SK-N-SH (cell line): ENCODE measurements around the gene C18orf63. TPM values are rescaled to one million over a fixed set of nuclear protein-coding genes. Genes with fewer than 3 reads are reported as not detected.

Experiments used
- CTCF ChIA-PET: fragments of 300-600, 350-600 bp; formaldehyde crosslinking; extraction: SDS; loops from one replicate; lab custom pipeline; 2021; lab: Yijun Ruan, JAX
- POLR2A ChIA-PET: fragments of 350-600 bp; sonication (Branson Sonifier 250); formaldehyde crosslinking; extraction: SDS; loops from one replicate; lab custom pipeline; 2020; ENCODE audit warnings: antibody characterized with exemption, inconsistent platforms; lab: Yijun Ruan, JAX
- DNase-seq: peaks from one replicate; pipeline ENCODE4 v3.0.0; 2012
- H2AFZ ChIP-seq: fragments of 200-600 bp; sonication (generic); 2 replicates; pipeline ENCODE4 v1.8.1; 2016; ENCODE audit warnings: antibody characterized with exemption, mild to moderate bottlenecking, low read depth
- H3F3A ChIP-seq: fragments of 200-600 bp; sonication (generic); replicated peaks from 2 replicates; pipeline ENCODE3; 2016; ENCODE audit warnings: antibody characterized with exemption, mild to moderate bottlenecking; ENCODE audit not compliant: insufficient read depth
- H3K27ac ChIP-seq, 2 experiments: fragments of 200-500 bp in 1 of 2; fragments of 200-600 bp in 1 of 2; sonication (Bioruptor generic) in 1 of 2; sonication (generic), shearing (Covaris generic) in 1 of 2; 2 replicates each; pipeline versions ENCODE4 v1.5.1 to v1.6.1; 2014 to 2016; ENCODE audit warnings: low read depth in 2 of 2, inconsistent platforms in 1 of 2, low read length in 1 of 2, mild to moderate bottlenecking in 1 of 2, mixed read lengths in 1 of 2
- H3K27me3 ChIP-seq: fragments of 200-600 bp; sonication (generic), shearing (Covaris generic); 2 replicates; pipeline ENCODE4 v1.6.1; 2016; ENCODE audit warnings: mixed run types; ENCODE audit not compliant: insufficient read depth
- H3K36me3 ChIP-seq, 2 experiments: fragments of 200-500 bp in 1 of 2; fragments of 200-600 bp in 1 of 2; sonication (Bioruptor generic) in 1 of 2; sonication (generic) in 1 of 2; replicated peaks in 1 of 2; 2 replicates each; pipeline versions ENCODE3 to v1.5.1; 2014 to 2016; ENCODE audit warnings: low read length in 1 of 2, mild to moderate bottlenecking in 1 of 2; ENCODE audit not compliant: insufficient read depth in 2 of 2, control insufficient read depth in 1 of 2
- H3K4me1 ChIP-seq, 2 experiments: fragments of 200-500 bp in 1 of 2; fragments of 200-600 bp in 1 of 2; sonication (Bioruptor generic) in 1 of 2; sonication (generic), shearing (Covaris generic) in 1 of 2; 2 replicates each; pipeline versions ENCODE4 v1.5.1 to v1.6.1; 2014 to 2016; ENCODE audit warnings: low read depth in 1 of 2, low read length in 1 of 2, mixed run types in 1 of 2; ENCODE audit not compliant: insufficient read depth in 2 of 2, control insufficient read depth in 1 of 2
- H3K4me2 ChIP-seq: fragments of 200-600 bp; sonication (generic), shearing (Covaris generic); 2 replicates; pipeline ENCODE4 v1.6.1; 2017; ENCODE audit warnings: mixed run types
- H3K4me3 ChIP-seq, 2 experiments: fragments of 200-500 bp in 1 of 2; fragments of 200-600 bp in 1 of 2; sonication (Bioruptor generic) in 1 of 2; sonication (generic), shearing (Covaris generic) in 1 of 2; 2 replicates each; pipeline versions ENCODE4 v1.5.1 to v1.8.1; 2014 to 2016; ENCODE audit warnings: low read depth in 2 of 2, inconsistent platforms in 1 of 2, low read length in 1 of 2, mild to moderate bottlenecking in 1 of 2, mixed read lengths in 1 of 2, moderate library complexity in 1 of 2
- H3K79me2 ChIP-seq: fragments of 200-600 bp; sonication (generic); 2 replicates; pipeline ENCODE4 v1.8.1; 2017; ENCODE audit warnings: mild to moderate bottlenecking; ENCODE audit not compliant: insufficient read depth
- H3K9ac ChIP-seq: fragments of 200-600 bp; sonication (generic); 2 replicates; pipeline ENCODE4 v1.6.1; 2017; ENCODE audit warnings: mixed run types
- H3K9me2 ChIP-seq: fragments of 200-600 bp; sonication (generic); 2 replicates; pipeline ENCODE4 v1.6.1; 2017; ENCODE audit warnings: mixed run types
- H3K9me3 ChIP-seq: fragments of 200-600 bp; sonication (generic); 2 replicates; pipeline ENCODE4 v1.6.1; 2017; ENCODE audit warnings: mixed run types, mild to moderate bottlenecking, moderate library complexity
- H4K20me1 ChIP-seq: fragments of 200-600 bp; sonication (generic); 2 replicates; pipeline ENCODE4 v1.6.1; 2017; ENCODE audit warnings: mild to moderate bottlenecking, mixed run types; ENCODE audit not compliant: insufficient read depth
- ELF1 ChIP-seq: IDR thresholded peaks from 2 replicates; pipeline ENCODE4 v1.4.0; 2012
- EZH2phosphoT487 ChIP-seq: fragments of 200-600 bp; sonication (generic); IDR thresholded peaks from 2 replicates; pipeline ENCODE4 v1.6.1; 2017; ENCODE audit warnings: low read depth, mixed run types, mild to moderate bottlenecking, antibody characterized with exemption, moderate library complexity, borderline replicate concordance
- FOSL2 ChIP-seq: IDR thresholded peaks from 2 replicates; pipeline ENCODE4 v1.4.0; 2012; ENCODE audit warnings: low read depth, mild to moderate bottlenecking, moderate library complexity, borderline replicate concordance
- GABPA ChIP-seq: IDR thresholded peaks from 2 replicates; pipeline ENCODE4 v1.4.0; 2012; ENCODE audit warnings: low read depth, mild to moderate bottlenecking
- NFIC ChIP-seq: IDR thresholded peaks from 2 replicates; pipeline ENCODE4 v1.4.0; 2012; ENCODE audit warnings: borderline replicate concordance
- RFX5 ChIP-seq: IDR thresholded peaks from 2 replicates; pipeline ENCODE4 v1.6.1; 2012; ENCODE audit warnings: mild to moderate bottlenecking, improper control_type of control experiment, low read length
- RXRA ChIP-seq: IDR thresholded peaks from 2 replicates; pipeline ENCODE4 v1.4.0; 2012; ENCODE audit warnings: low read depth, mild to moderate bottlenecking, borderline replicate concordance
- SIN3A ChIP-seq: IDR thresholded peaks from 2 replicates; pipeline ENCODE4 v1.6.1; 2012; ENCODE audit warnings: low read depth, mild to moderate bottlenecking, low read length, moderate library complexity, borderline replicate concordance
- WGBS: methylation state at CpG from one replicate; pipeline ENCODE4 v1.1.6; 2017; ENCODE audit warnings: low lambda C conversion rate; 5-methylcytosine and 5-hydroxymethylcytosine counted together
- polyA plus RNA-seq, 3 experiments: library from polyadenylated mRNA; depleted of rRNA; stranded (reverse); fragments of >200 nt; gene quantifications; 2 replicates each; pipeline ENCODE4 v1.2.3, GENCODE V29; 2012
- TF ChIP-seq, protein P1 (sequence below): IDR thresholded peaks from 2 replicates; pipeline ENCODE4 v1.4.0; 2012; ENCODE audit warnings: low read depth, borderline replicate concordance
- TF ChIP-seq, protein P2 (sequence below): IDR thresholded peaks from 2 replicates; pipeline ENCODE4 v1.4.0; 2012; ENCODE audit warnings: low read depth, borderline replicate concordance

The C18orf63 gene
- polyA plus RNA-seq, 1 of the 3 experiments (the other 2 are of a cell fraction) = not detected

GRCh38 chr18:74402806-74403433 lies 87.3 kb downstream of the C18orf63 start:
- Histone ChIP-seq H2AFZ (no peak overlapping the region), H3K79me2 (no peaks in the 10 kb centered on the region), H3K9me3 (no peaks in the 10 kb centered on the region), H4K20me1 (no peaks in the 10 kb centered on the region), H3K9me2 (no peaks in the 10 kb centered on the region), H3K36me3 (no peaks in the 10 kb centered on the region), H3K4me1 (no peaks in the 10 kb centered on the region), H3F3A (no peaks in the 10 kb centered on the region), H3K27me3 (peaks cover 16% of the 10 kb centered on the region; the same call in 1 of the 2 replicates), H3K9ac (no peak overlapping the region), H3K27ac (no peak overlapping the region), H3K4me2 (no peak overlapping the region), H3K4me3 (no peak overlapping the region)
- TF ChIP-seq FOSL2 (no peak), SIN3A (no peak), ELF1 (no peak), EZH2phosphoT487 (no peak), RXRA (no peak), GABPA (no peak), NFIC (no peak)
- WGBS = 20% methylated on average over 9 of the region's 9 CpGs
- DNase-seq = no peak
- CTCF ChIA-PET = no interaction called here
- POLR2A ChIA-PET = no interaction called here

DNA sequence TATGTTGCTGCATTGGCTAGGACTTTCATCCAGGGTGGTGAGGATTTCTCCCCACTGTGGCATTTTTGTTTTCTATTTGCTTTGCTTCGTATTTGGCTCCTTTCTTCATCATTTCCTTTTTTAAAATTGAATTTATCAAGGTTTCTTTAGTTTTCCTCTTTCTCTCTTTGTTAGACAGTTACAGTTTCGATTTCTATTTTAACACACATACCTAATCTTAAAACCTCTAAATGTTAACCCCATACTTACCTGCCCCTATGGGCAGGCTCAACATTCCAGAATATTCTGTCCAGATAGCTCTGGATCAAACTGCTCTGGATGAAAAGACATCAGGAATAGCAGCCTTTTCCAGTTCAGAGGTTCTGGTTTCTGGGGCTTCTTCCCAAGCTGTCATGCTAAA lies 92.2 kb downstream of the C18orf63 start:
- no peaks in the 10 kb centered on the region for H3K79me2 ChIP-seq

More for the DNA sequence above, 92.2 kb downstream of the C18orf63 start:
- TF ChIP-seq, protein P1, sequence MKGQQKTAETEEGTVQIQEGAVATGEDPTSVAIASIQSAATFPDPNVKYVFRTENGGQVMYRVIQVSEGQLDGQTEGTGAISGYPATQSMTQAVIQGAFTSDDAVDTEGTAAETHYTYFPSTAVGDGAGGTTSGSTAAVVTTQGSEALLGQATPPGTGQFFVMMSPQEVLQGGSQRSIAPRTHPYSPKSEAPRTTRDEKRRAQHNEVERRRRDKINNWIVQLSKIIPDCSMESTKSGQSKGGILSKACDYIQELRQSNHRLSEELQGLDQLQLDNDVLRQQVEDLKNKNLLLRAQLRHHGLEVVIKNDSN = no peak
- TF ChIP-seq FOSL2 (no peak), EZH2phosphoT487 (no peak), RFX5 (no peak)
- TF ChIP-seq, protein P2, sequence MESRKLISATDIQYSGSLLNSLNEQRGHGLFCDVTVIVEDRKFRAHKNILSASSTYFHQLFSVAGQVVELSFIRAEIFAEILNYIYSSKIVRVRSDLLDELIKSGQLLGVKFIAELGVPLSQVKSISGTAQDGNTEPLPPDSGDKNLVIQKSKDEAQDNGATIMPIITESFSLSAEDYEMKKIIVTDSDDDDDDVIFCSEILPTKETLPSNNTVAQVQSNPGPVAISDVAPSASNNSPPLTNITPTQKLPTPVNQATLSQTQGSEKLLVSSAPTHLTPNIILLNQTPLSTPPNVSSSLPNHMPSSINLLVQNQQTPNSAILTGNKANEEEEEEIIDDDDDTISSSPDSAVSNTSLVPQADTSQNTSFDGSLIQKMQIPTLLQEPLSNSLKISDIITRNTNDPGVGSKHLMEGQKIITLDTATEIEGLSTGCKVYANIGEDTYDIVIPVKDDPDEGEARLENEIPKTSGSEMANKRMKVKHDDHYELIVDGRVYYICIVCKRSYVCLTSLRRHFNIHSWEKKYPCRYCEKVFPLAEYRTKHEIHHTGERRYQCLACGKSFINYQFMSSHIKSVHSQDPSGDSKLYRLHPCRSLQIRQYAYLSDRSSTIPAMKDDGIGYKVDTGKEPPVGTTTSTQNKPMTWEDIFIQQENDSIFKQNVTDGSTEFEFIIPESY = no peak
- H3K27ac ChIP-seq = no peak overlapping the region
- 0% methylated on average over 2 of the region's 2 CpGs for WGBS
- no peak overlapping the region for H3K4me2 ChIP-seq
- H3K4me1 ChIP-seq = no peaks in the 10 kb centered on the region
- H3K4me3 ChIP-seq = no peak overlapping the region
- CTCF ChIA-PET = no interaction called here
- POLR2A ChIA-PET = no interaction called here
- H3F3A ChIP-seq = no peaks in the 10 kb centered on the region
- no peaks in the 10 kb centered on the region for H4K20me1 ChIP-seq
- H3K9me3 ChIP-seq = no peaks in the 10 kb centered on the region
- no peak overlapping the region for H2AFZ ChIP-seq
- peaks cover 37% of the 10 kb centered on the region for H3K27me3 ChIP-seq
- H3K9ac ChIP-seq = no peak overlapping the region
- no peaks in the 10 kb centered on the region for H3K9me2 ChIP-seq
- no peak for DNase-seq
- H3K36me3 ChIP-seq = no peaks in the 10 kb centered on the region

Other genes with a start within 250 kb of the C18orf63 start
- gene FBXO15, start 168.0 kb upstream of the C18orf63 start, polyA plus RNA-seq (2012; rRNA removed) = 0.62 and 0.70 TPM in 2 replicates
- 27.6 and 41.1 TPM in 2 replicates for gene TIMM21, start 167.3 kb upstream of the C18orf63 start, polyA plus RNA-seq (2012; rRNA removed)
- gene CYB5A, start 23.9 kb upstream of the C18orf63 start, polyA plus RNA-seq (2012; rRNA removed) = 39.0 and 42.1 TPM in 2 replicates
- gene DIPK1C, start 141.5 kb downstream of the C18orf63 start, polyA plus RNA-seq (2012; rRNA removed) = not detected in 2 replicates
- 78.5 and 84.9 TPM in 2 replicates for gene CNDP2, start 180.5 kb downstream of the C18orf63 start, polyA plus RNA-seq (2012; rRNA removed)
- not detected in 2 replicates for gene CNDP1, start 218.7 kb downstream of the C18orf63 start, polyA plus RNA-seq (2012; rRNA removed)